OCI-LY7 (cell line): ENCODE measurements around the gene ZNF439. TPM values are rescaled to one million over a fixed set of nuclear protein-coding genes. Genes with fewer than 3 reads are reported as not detected.
"Not testable (repeated sequence)": the region's sequence is repeated elsewhere in the genome, so short reads cannot be mapped to it uniquely, and the experiment has no call there.

Experiments used
- BruUV-seq: library from RNA; stranded (reverse); fragments of 400-500 nt; replicated peaks from 2 replicates; lab custom pipeline; 2021; lab: Mats Ljungman, UMichigan
- CTCF ChIA-PET: fragments of 300-600 bp; sonication (Branson Sonifier 250); formaldehyde crosslinking; loops from one replicate; lab custom pipeline; 2022; ENCODE audit warnings: antibody characterized with exemption; ENCODE audit not compliant: unreplicated experiment; lab: Charles Lee
- POLR2A ChIA-PET: fragments of 300-600 bp; sonication (Branson Sonifier 250); formaldehyde crosslinking; loops from one replicate; lab custom pipeline; 2022; ENCODE audit warnings: antibody characterized with exemption; lab: Charles Lee
- DNase-seq: peaks from one replicate; pipeline ENCODE4 v3.0.0-alpha.2; 2015; ENCODE audit warnings: low spot score
- H2AFZ ChIP-seq: fragments of 200-600 bp; sonication (generic), shearing (Covaris generic); 2 replicates; pipeline ENCODE4 v1.6.1; 2014; ENCODE audit warnings: mild to moderate bottlenecking, antibody characterized with exemption, low read length, moderate library complexity
- H3K27ac ChIP-seq: fragments of 200-600 bp; sonication (generic); 2 replicates; pipeline ENCODE4 v1.5.1; 2014; ENCODE audit warnings: mixed run types, low read depth, mild to moderate bottlenecking, moderate library complexity, low read length, inconsistent platforms; ENCODE audit not compliant: poor library complexity, severe bottlenecking
- H3K36me3 ChIP-seq: fragments of 200-600 bp; sonication (generic); 2 replicates; pipeline ENCODE4 v1.6.1; 2014; ENCODE audit warnings: mild to moderate bottlenecking, antibody characterized with exemption, low read length, moderate library complexity, mixed read lengths; ENCODE audit not compliant: insufficient read depth
- H3K4me1 ChIP-seq: fragments of 200-600 bp; sonication (generic); 2 replicates; pipeline ENCODE4 v1.5.1; 2014; ENCODE audit warnings: mild to moderate bottlenecking, low read length; ENCODE audit not compliant: insufficient read depth, poor library complexity, severe bottlenecking
- H3K4me2 ChIP-seq: fragments of 200-600 bp; sonication (generic); 2 replicates; pipeline ENCODE4 v1.6.1; 2014; ENCODE audit warnings: mild to moderate bottlenecking, low read length
- H3K4me3 ChIP-seq: fragments of 200-600 bp; sonication (generic); 2 replicates; pipeline ENCODE4 v1.5.1; 2014; ENCODE audit warnings: mild to moderate bottlenecking, low read depth, low read length; ENCODE audit not compliant: poor library complexity, severe bottlenecking
- H3K79me2 ChIP-seq: fragments of 200-600 bp; sonication (generic); 2 replicates; pipeline ENCODE4 v1.6.1; 2016; ENCODE audit warnings: low read depth, mild to moderate bottlenecking, low read length, moderate library complexity, mixed read lengths; ENCODE audit not compliant: insufficient read depth
- H3K9me2 ChIP-seq: fragments of 200-600 bp; sonication (generic); 2 replicates; pipeline ENCODE4 v1.6.1; 2016; ENCODE audit warnings: mild to moderate bottlenecking, low read length, mixed read lengths; ENCODE audit not compliant: insufficient read depth
- H3K9me3 ChIP-seq: fragments of 200-600 bp; sonication (generic); 2 replicates; pipeline ENCODE4 v1.6.1; 2014; ENCODE audit warnings: mild to moderate bottlenecking, mixed run types, low read length, mixed read lengths
- H4K20me1 ChIP-seq: fragments of 200-600 bp; sonication (generic); 2 replicates; pipeline ENCODE4 v1.6.1; 2014; ENCODE audit warnings: mild to moderate bottlenecking, antibody characterized with exemption, low read length, moderate library complexity, mixed read lengths; ENCODE audit not compliant: insufficient read depth
- EZH2phosphoT487 ChIP-seq: fragments of 200-600 bp; sonication (generic); IDR thresholded peaks from 2 replicates; pipeline ENCODE4 v1.6.1; 2018; ENCODE audit warnings: low read depth, borderline replicate concordance, mild to moderate bottlenecking, mixed run types, antibody characterized with exemption, low read length, moderate library complexity, mixed read lengths
- intact Hi-C: fragments of 100-400 bp; cut with micrococcal nuclease; formaldehyde crosslinking; loops from one replicate; pipeline ENCODE4 v1.10.0; 2022; ENCODE audit not compliant: unreplicated experiment
- total RNA-seq, 2 experiments: library from RNA; depleted of rRNA in 1 of 2; stranded (reverse); fragments of >200 nt in 1 of 2; shearing (Covaris generic) in 1 of 2; gene quantifications; 2 replicates each; pipeline ENCODE4 v1.2.3, GENCODE V29; 2014 to 2022
- TF ChIP-seq, protein P1 (sequence below): fragments of 200-600 bp; sonication (generic); conservative IDR thresholded peaks from 2 replicates; pipeline ENCODE4 v1.5.1; 2014; ENCODE audit warnings: mild to moderate bottlenecking, antibody characterized with exemption, low read length, moderate library complexity, mixed read lengths

The ZNF439 gene
- total RNA-seq, 2 experiments from 2014 or later: 33.8 to 40.2 TPM

DNA sequence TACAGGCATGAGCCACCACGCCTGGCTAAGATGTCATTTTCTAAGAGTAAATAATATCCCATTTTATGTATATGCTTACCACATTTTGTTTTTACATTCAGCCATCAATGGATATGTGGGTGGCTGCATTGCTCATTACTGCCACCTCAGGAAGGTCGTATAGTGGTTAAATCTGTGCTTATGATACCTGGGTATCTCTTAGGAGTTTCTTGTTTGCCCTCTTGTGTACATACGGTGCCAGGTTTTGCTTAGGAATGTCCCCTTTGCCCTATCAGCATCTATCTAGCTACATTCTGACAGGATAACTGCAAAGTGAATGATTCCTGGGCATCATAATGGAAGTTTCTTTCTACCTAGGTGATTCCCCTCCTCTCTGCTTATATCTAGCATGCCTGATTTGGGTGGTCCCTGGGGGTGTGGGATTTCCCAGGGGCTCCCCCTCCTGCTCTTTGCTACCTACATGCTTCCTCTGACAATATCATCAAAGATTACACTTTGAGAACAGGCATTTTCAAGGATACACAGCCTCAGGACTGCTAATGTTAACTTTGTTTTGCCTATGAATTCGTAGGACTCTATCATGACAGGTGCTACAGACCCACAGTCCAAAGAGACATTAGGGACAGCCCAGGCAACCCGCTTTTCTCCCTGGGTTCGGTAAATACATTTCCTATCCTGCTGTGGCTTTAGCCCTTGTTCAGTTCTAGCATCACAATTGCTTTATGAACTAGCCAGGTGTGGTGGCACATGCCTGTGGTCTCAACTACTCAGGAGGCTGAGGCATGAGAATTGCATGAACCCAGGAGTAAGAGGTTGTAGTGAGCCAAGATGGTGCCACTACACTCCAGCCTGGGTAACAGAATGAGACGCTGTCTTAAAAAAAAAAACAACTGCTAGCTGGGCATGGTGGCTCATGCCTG, 19.3 kb upstream of the ZNF439 start:
- H3K9me3 ChIP-seq, H3K27ac ChIP-seq, H3K4me3 ChIP-seq, H3K9me2 ChIP-seq, POLR2A ChIA-PET, H3K79me2 ChIP-seq, H4K20me1 ChIP-seq, H2AFZ ChIP-seq, H3K4me2 ChIP-seq, BruUV-seq, intact Hi-C loops, H3K4me1 ChIP-seq, CTCF ChIA-PET: not testable (repeated sequence)
- TF ChIP-seq, protein P1, sequence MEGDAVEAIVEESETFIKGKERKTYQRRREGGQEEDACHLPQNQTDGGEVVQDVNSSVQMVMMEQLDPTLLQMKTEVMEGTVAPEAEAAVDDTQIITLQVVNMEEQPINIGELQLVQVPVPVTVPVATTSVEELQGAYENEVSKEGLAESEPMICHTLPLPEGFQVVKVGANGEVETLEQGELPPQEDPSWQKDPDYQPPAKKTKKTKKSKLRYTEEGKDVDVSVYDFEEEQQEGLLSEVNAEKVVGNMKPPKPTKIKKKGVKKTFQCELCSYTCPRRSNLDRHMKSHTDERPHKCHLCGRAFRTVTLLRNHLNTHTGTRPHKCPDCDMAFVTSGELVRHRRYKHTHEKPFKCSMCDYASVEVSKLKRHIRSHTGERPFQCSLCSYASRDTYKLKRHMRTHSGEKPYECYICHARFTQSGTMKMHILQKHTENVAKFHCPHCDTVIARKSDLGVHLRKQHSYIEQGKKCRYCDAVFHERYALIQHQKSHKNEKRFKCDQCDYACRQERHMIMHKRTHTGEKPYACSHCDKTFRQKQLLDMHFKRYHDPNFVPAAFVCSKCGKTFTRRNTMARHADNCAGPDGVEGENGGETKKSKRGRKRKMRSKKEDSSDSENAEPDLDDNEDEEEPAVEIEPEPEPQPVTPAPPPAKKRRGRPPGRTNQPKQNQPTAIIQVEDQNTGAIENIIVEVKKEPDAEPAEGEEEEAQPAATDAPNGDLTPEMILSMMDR: peak; percentile 67
- peaks cover 25% of the 10 kb centered on the region for H3K36me3 ChIP-seq
- peak; percentile 34 for DNase-seq

DNA sequence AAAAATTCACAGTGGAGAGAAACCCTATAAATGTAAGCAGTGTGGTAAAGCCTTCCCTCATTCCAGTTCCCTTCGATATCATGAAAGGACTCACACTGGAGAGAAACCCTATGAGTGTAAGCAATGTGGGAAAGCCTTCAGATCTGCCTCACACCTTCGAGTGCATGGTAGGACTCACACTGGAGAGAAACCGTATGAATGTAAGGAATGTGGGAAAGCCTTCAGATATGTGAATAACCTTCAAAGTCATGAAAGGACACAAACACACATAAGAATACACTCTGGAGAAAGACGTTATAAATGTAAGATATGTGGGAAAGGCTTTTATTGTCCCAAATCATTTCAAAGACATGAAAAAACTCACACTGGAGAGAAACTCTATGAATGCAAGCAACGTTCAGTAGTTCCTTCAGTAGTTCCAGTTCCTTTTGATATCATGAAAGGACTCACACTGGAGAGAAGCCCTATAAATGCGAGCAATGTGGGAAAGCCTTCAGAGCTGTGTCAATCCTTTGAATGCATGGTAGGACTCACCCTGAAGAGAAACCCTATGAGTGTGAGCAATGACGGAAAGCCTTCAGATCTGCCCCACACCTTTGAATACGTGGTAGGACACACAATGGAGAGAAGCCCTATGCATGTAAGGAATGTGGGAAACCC, 16.1 kb upstream of the ZNF439 start:
- no TSS peak for BruUV-seq
- no peak overlapping the region for H3K4me2 ChIP-seq
- H4K20me1 ChIP-seq: no peaks in the 10 kb centered on the region
- POLR2A ChIA-PET: no interaction called here
- H3K79me2 ChIP-seq: no peaks in the 10 kb centered on the region
- TF ChIP-seq EZH2phosphoT487: no peak
- TF ChIP-seq, protein P1: no peak
- DNase-seq: no peak
- H2AFZ ChIP-seq: no peak overlapping the region
- intact Hi-C loops: no loop called here
- H3K27ac ChIP-seq: no peak overlapping the region
- no peaks in the 10 kb centered on the region for H3K9me2 ChIP-seq
- 0 out of 2 replicates have a peak, but pooled peaks cover 4% of the 10 kb centered on the region for H3K9me3 ChIP-seq
- CTCF ChIA-PET: no interaction called here
- H3K36me3 ChIP-seq: peaks cover 27% of the 10 kb centered on the region
- H3K4me3 ChIP-seq: no peak overlapping the region
- H3K4me1 ChIP-seq: no peaks in the 10 kb centered on the region
